Measurements from ENCODE around the gene CLDN17.

The CLDN17 gene

GRCh38 chr21:30152792-30153191, 13.8 kb downstream of the CLDN17 start:
- TF ChIP-seq PPARA (CRISPR knock-in tag; IDR thresholded peaks at IDR 0.05; ENCODE audit: borderline replicate concordance) (no peak), ZNF565 (CRISPR knock-in tag; conservative IDR thresholded peaks at IDR 0.05; ENCODE audit: low read depth) (no peak), OSR1 (CRISPR knock-in tag; IDR thresholded peaks at IDR 0.05) (no peak), ZFP3 (CRISPR knock-in tag; IDR thresholded peaks at IDR 0.05) (no peak), CREB5 (CRISPR knock-in tag; IDR thresholded peaks at IDR 0.05; ENCODE audit: low read depth) (no peak), GLIS3 (CRISPR knock-in tag; IDR thresholded peaks at IDR 0.05) (no peak), CSDC2 (CRISPR knock-in tag; IDR thresholded peaks at IDR 0.05) (no peak)
- no peak for ATAC-seq

DNA sequence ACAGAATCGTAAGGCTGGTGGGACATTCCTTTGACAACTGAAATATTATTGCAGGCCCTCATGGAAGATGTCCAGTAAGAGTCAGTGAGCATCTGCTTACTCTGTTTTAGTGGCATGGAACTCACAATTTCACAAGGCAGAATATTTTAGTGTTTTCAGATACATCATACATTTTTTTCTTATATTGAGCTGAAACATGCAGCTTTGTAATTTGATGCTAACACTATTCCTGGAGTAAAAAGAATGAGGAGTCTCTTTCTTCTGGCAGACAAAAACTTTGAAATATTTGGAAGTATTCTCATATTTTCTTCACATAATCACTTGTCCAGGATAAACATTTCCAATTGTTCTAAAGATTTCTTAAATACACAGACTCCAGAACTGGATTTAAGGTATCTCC, 17.7 kb downstream of the CLDN17 start:
- ATAC-seq = no peak
- TF ChIP-seq, protein P1, sequence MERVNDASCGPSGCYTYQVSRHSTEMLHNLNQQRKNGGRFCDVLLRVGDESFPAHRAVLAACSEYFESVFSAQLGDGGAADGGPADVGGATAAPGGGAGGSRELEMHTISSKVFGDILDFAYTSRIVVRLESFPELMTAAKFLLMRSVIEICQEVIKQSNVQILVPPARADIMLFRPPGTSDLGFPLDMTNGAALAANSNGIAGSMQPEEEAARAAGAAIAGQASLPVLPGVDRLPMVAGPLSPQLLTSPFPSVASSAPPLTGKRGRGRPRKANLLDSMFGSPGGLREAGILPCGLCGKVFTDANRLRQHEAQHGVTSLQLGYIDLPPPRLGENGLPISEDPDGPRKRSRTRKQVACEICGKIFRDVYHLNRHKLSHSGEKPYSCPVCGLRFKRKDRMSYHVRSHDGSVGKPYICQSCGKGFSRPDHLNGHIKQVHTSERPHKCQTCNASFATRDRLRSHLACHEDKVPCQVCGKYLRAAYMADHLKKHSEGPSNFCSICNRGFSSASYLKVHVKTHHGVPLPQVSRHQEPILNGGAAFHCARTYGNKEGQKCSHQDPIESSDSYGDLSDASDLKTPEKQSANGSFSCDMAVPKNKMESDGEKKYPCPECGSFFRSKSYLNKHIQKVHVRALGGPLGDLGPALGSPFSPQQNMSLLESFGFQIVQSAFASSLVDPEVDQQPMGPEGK (CRISPR knock-in tag; IDR thresholded peaks at IDR 0.05; ENCODE audit: borderline replicate concordance) = no peak
- TF ChIP-seq CSDC2 (CRISPR knock-in tag; IDR thresholded peaks at IDR 0.05) (no peak), ARNTL (CRISPR knock-in tag; IDR thresholded peaks at IDR 0.05; ENCODE audit: borderline replicate concordance, low read depth) (no peak), TSHZ2 (CRISPR knock-in tag; IDR thresholded peaks at IDR 0.05) (no peak), GLIS3 (CRISPR knock-in tag; IDR thresholded peaks at IDR 0.05) (no peak), ESRRG (CRISPR knock-in tag; IDR thresholded peaks at IDR 0.05) (no peak), SNAI2 (CRISPR knock-in tag; IDR thresholded peaks at IDR 0.05) (no peak), ISL1 (CRISPR knock-in tag; IDR thresholded peaks at IDR 0.05) (no peak), TOX (CRISPR knock-in tag; IDR thresholded peaks at IDR 0.05; ENCODE audit: borderline replicate concordance) (no peak), TCF4 (CRISPR knock-in tag; IDR thresholded peaks at IDR 0.05; ENCODE audit: borderline replicate concordance) (no peak), ZC3H10 (CRISPR knock-in tag; IDR thresholded peaks at IDR 0.05) (no peak), RARB (CRISPR knock-in tag; IDR thresholded peaks at IDR 0.05) (no peak)
- TF ChIP-seq, protein P2, sequence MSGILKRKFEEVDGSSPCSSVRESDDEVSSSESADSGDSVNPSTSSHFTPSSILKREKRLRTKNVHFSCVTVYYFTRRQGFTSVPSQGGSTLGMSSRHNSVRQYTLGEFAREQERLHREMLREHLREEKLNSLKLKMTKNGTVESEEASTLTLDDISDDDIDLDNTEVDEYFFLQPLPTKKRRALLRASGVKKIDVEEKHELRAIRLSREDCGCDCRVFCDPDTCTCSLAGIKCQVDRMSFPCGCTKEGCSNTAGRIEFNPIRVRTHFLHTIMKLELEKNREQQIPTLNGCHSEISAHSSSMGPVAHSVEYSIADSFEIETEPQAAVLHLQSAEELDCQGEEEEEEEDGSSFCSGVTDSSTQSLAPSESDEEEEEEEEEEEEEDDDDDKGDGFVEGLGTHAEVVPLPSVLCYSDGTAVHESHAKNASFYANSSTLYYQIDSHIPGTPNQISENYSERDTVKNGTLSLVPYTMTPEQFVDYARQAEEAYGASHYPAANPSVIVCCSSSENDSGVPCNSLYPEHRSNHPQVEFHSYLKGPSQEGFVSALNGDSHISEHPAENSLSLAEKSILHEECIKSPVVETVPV (CRISPR knock-in tag; IDR thresholded peaks at IDR 0.05) = no peak

GRCh38 chr21:30146558-30147282, 19.9 kb downstream of the CLDN17 start:
- no peak for ATAC-seq
- TF ChIP-seq POU6F1 (CRISPR knock-in tag; IDR thresholded peaks at IDR 0.05; ENCODE audit: borderline replicate concordance, low read depth) (no peak), CREB5 (CRISPR knock-in tag; IDR thresholded peaks at IDR 0.05; ENCODE audit: low read depth) (no peak), ESRRG (CRISPR knock-in tag; IDR thresholded peaks at IDR 0.05) (no peak), SNAI2 (CRISPR knock-in tag; IDR thresholded peaks at IDR 0.05) (no peak), ZNF70 (CRISPR knock-in tag; IDR thresholded peaks at IDR 0.05) (no peak), TSHZ2 (CRISPR knock-in tag; IDR thresholded peaks at IDR 0.05) (no peak), ISL1 (CRISPR knock-in tag; IDR thresholded peaks at IDR 0.05) (no peak), RARB (CRISPR knock-in tag; IDR thresholded peaks at IDR 0.05) (no peak), ZNF565 (CRISPR knock-in tag; conservative IDR thresholded peaks at IDR 0.05; ENCODE audit: low read depth) (no peak), BACH2 (CRISPR knock-in tag; IDR thresholded peaks at IDR 0.05; ENCODE audit: borderline replicate concordance) (no peak), CSDC2 (CRISPR knock-in tag; IDR thresholded peaks at IDR 0.05) (no peak), TOX (CRISPR knock-in tag; IDR thresholded peaks at IDR 0.05; ENCODE audit: borderline replicate concordance) (no peak), PPARA (CRISPR knock-in tag; IDR thresholded peaks at IDR 0.05; ENCODE audit: borderline replicate concordance) (no peak)
- TF ChIP-seq, protein P2 (CRISPR knock-in tag; IDR thresholded peaks at IDR 0.05) = no peak

Measured in SK-N-SH treated with all-trans-retinoic acid at 6 μM for 48 hours (cell line).